IPS-18c (cell line): ENCODE results near the gene CYP46A1.

ENCODE experiments used
- H3K4me3 ChIP-seq: 2 replicates; pipeline ENCODE4 v1.7.0; 2013; ENCODE audit warnings: low read depth, mild to moderate bottlenecking, low read length, moderate library complexity; ENCODE audit not compliant: insufficient read depth
- H3K9me3 ChIP-seq: one replicate; pipeline ENCODE4 v1.6.1; 2013; ENCODE audit warnings: mild to moderate bottlenecking, low read length, moderate library complexity; ENCODE audit not compliant: control insufficient read depth, insufficient read depth

The CYP46A1 gene

GRCh38 chr14:99740411-99740810 lies 56.3 kb downstream of the CYP46A1 start:
- no peaks in the 10 kb centered on the region for H3K9me3 ChIP-seq
- H3K4me3 ChIP-seq: no peak overlapping the region

- H3K4me3 ChIP-seq: no peak overlapping the region
- H3K9me3 ChIP-seq: no peaks in the 10 kb centered on the region
Measured at GRCh38 chr14:99741227-99741976, 57.3 kb downstream of the CYP46A1 start.

GRCh38 chr14:99742074-99742473 lies 58.0 kb downstream of the CYP46A1 start:
- Histone ChIP-seq H3K4me3 (no peak overlapping the region), H3K9me3 (no peaks in the 10 kb centered on the region)

- Histone ChIP-seq H3K4me3 (no peak overlapping the region), H3K9me3 (no peaks in the 10 kb centered on the region)
Measured at GRCh38 chr14:99742509-99743487, 58.7 kb downstream of the CYP46A1 start.

GRCh38 chr14:99744199-99744872 lies 60.2 kb downstream of the CYP46A1 start:
- Histone ChIP-seq H3K9me3 (no peaks in the 10 kb centered on the region), H3K4me3 (no peak overlapping the region)

- no peaks in the 10 kb centered on the region for H3K9me3 ChIP-seq
- H3K4me3 ChIP-seq: no peak overlapping the region
Measured at GRCh38 chr14:99744873-99745224, 60.8 kb downstream of the CYP46A1 start.

- Histone ChIP-seq H3K4me3 (no peak overlapping the region), H3K9me3 (no peaks in the 10 kb centered on the region)
Measured at GRCh38 chr14:99745307-99745951, 61.3 kb downstream of the CYP46A1 start.

GRCh38 chr14:99747167-99747566 lies 63.1 kb downstream of the CYP46A1 start:
- Histone ChIP-seq H3K9me3 (no peaks in the 10 kb centered on the region), H3K4me3 (no peak overlapping the region)

GRCh38 chr14:99747582-99748330 lies 63.7 kb downstream of the CYP46A1 start:
- no peak overlapping the region for H3K4me3 ChIP-seq
- no peaks in the 10 kb centered on the region for H3K9me3 ChIP-seq

- H3K4me3 ChIP-seq: no peak overlapping the region
- no peaks in the 10 kb centered on the region for H3K9me3 ChIP-seq
Measured at GRCh38 chr14:99748529-99748928, 64.4 kb downstream of the CYP46A1 start.

GRCh38 chr14:99749142-99749541 lies 65.0 kb downstream of the CYP46A1 start:
- no peak overlapping the region for H3K4me3 ChIP-seq
- H3K9me3 ChIP-seq: no peaks in the 10 kb centered on the region

- no peak overlapping the region for H3K4me3 ChIP-seq
- no peaks in the 10 kb centered on the region for H3K9me3 ChIP-seq
Measured at GRCh38 chr14:99749763-99750715, 65.9 kb downstream of the CYP46A1 start.

GRCh38 chr14:99750746-99751450 lies 66.8 kb downstream of the CYP46A1 start:
- Histone ChIP-seq H3K9me3 (no peaks in the 10 kb centered on the region), H3K4me3 (no peak overlapping the region)

GRCh38 chr14:99751539-99752485 lies 67.7 kb downstream of the CYP46A1 start:
- H3K9me3 ChIP-seq: no peaks in the 10 kb centered on the region
- H3K4me3 ChIP-seq: no peak overlapping the region
